Ishikawa (cell line): Measurements from ENCODE around the gene KDF1.

Experiments
- CEBPB ChIP-seq: IDR thresholded peaks from 2 replicates; pipeline ENCODE4 v1.6.1; 2012
- CREB1 ChIP-seq: IDR thresholded peaks from 2 replicates; pipeline ENCODE4 v1.6.1; 2012; ENCODE audit warnings: low read depth
- EGR1 ChIP-seq: IDR thresholded peaks from 2 replicates; pipeline ENCODE4 v1.6.1; 2012
- EP300 ChIP-seq: IDR thresholded peaks from 2 replicates; pipeline ENCODE4 v1.6.1; 2012; ENCODE audit warnings: borderline replicate concordance
- FOXM1 ChIP-seq: IDR thresholded peaks from 2 replicates; pipeline ENCODE4 v1.6.1; 2012; ENCODE audit warnings: low read depth, borderline replicate concordance
- MAX ChIP-seq: IDR thresholded peaks from 2 replicates; pipeline ENCODE4 v1.6.1; 2012
- NFIC ChIP-seq: IDR thresholded peaks from 2 replicates; pipeline ENCODE4 v1.6.1; 2012
- RAD21 ChIP-seq: IDR thresholded peaks from 2 replicates; pipeline ENCODE4 v1.6.1; 2012; ENCODE audit warnings: low read depth
- REST ChIP-seq: IDR thresholded peaks from 2 replicates; pipeline ENCODE4 v1.6.1; 2012; ENCODE audit warnings: low read depth, mild to moderate bottlenecking
- TAF1 ChIP-seq: IDR thresholded peaks from 2 replicates; pipeline ENCODE4 v1.6.1; 2012; ENCODE audit warnings: low read depth, mild to moderate bottlenecking
- TCF12 ChIP-seq: IDR thresholded peaks from 2 replicates; pipeline ENCODE4 v1.6.1; 2012; ENCODE audit warnings: low read depth
- TEAD4 ChIP-seq: IDR thresholded peaks from 2 replicates; pipeline ENCODE4 v1.6.1; 2012
- USF1 ChIP-seq: IDR thresholded peaks from 2 replicates; pipeline ENCODE4 v1.6.1; 2012
- YY1 ChIP-seq: IDR thresholded peaks from 2 replicates; pipeline ENCODE4 v1.6.1; 2012; ENCODE audit warnings: low read depth
- ZBTB7A ChIP-seq: IDR thresholded peaks from 2 replicates; pipeline ENCODE4 v1.6.1; 2012; ENCODE audit warnings: low read depth

Gene KDF1

GRCh38 chr1:27003745-27004470 is 43.6 kb upstream of the KDF1 start:
- TF ChIP-seq TEAD4 (no peak), YY1 (no peak), ZBTB7A (no peak), FOXM1 (no peak), MAX (no peak), EGR1 (no peak), EP300 (no peak), TCF12 (no peak)

GRCh38 chr1:27001570-27002360 is 41.5 kb upstream of the KDF1 start:
- TF ChIP-seq CREB1 (no peak), ZBTB7A (no peak), NFIC (no peak), REST (no peak), MAX (no peak), TCF12 (no peak), RAD21 (no peak), EP300 (no peak), FOXM1 (no peak), YY1 (no peak), USF1 (no peak), TEAD4 (no peak), EGR1 (no peak)

GRCh38 chr1:27000817-27001460 is 40.7 kb upstream of the KDF1 start:
- TF ChIP-seq EP300 = no peak
- no peak for TF ChIP-seq CEBPB
- no peak for TF ChIP-seq TEAD4
- no peak for TF ChIP-seq NFIC
- no peak for TF ChIP-seq YY1
- no peak for TF ChIP-seq TCF12
- TF ChIP-seq CREB1 = no peak
- no peak for TF ChIP-seq MAX
- TF ChIP-seq RAD21 = no peak
- no peak for TF ChIP-seq TAF1
- TF ChIP-seq REST = no peak
- no peak for TF ChIP-seq FOXM1
- TF ChIP-seq ZBTB7A = no peak
- TF ChIP-seq USF1 = no peak
- TF ChIP-seq EGR1 = no peak

- no peak for TF ChIP-seq MAX
- TF ChIP-seq TCF12 = no peak
- no peak for TF ChIP-seq FOXM1
- TF ChIP-seq CEBPB = no peak
- no peak for TF ChIP-seq EGR1
- no peak for TF ChIP-seq RAD21
- TF ChIP-seq NFIC = no peak
Observed at GRCh38 chr1:27000090-27000816, 40.0 kb upstream of the KDF1 start.
